Skeletal muscle cell (primary cell): ENCODE measurements around the gene CBX2.
"Not testable (repeated sequence)": the region's sequence is repeated elsewhere in the genome, so short reads cannot be mapped to it uniquely, and the experiment has no call there.

Source experiments
- DNase-seq: peaks from one replicate; pipeline ENCODE4 v3.0.0-alpha.2; 2010; ENCODE audit warnings: low read depth
- H3K4me3 ChIP-seq: 2 replicates; pipeline ENCODE4 v1.5.1; 2011; ENCODE audit warnings: low read depth, mild to moderate bottlenecking, control low read depth, low read length, moderate library complexity

CBX2 gene

DNA sequence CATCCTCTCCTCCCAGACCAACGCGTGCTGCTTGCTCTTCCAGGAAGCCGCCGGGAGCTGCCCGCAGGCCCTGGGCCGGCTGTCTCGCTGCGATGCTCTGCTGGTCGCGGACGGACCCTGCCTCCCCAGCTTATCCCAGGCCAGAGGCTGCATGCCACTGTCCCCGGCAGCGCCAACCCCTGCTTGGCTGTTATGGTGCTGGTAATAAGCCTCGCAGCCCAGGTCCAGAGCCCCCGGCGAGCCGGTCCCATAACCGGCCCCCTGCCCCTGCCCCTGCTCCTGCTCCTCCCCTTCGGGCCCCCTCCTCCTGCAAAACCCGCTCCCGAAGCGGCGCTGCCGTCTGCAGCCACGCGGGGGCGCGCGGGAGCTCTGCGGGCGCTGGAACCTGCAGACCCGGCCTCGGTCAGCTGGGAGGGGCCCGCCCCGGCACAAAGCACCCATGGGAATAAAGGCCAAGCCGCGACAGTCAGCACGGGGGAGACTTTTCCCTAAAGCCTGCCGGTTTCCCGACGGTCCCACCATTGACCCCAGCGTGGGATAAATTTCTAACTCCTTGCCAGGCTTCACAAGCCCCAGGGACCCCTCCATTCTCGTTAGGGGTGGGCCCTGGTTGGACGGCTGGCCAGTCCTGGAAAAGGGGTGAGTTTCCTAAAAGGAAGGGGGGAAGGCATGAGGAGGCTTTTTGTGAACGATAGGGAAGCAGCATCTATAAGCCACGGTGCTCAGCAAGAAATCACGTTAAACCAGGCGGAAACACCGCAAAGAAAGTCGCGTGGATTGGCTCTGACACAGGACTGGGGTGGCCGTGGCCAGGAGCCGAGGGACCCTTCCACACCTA is 36.0 kb upstream of the CBX2 start:
- no peak overlapping the region for H3K4me3 ChIP-seq
- no peak for DNase-seq

GRCh38 chr17:79742589-79742918 is 35.4 kb upstream of the CBX2 start:
- H3K4me3 ChIP-seq = no peak overlapping the region
- DNase-seq = no peak

- no peak for DNase-seq
- H3K4me3 ChIP-seq = no peak overlapping the region
Measured at GRCh38 chr17:79742951-79743476, 34.9 kb upstream of the CBX2 start.

- no peak overlapping the region for H3K4me3 ChIP-seq
- no peak for DNase-seq
Measured at GRCh38 chr17:79743614-79744013, 34.3 kb upstream of the CBX2 start.

DNA sequence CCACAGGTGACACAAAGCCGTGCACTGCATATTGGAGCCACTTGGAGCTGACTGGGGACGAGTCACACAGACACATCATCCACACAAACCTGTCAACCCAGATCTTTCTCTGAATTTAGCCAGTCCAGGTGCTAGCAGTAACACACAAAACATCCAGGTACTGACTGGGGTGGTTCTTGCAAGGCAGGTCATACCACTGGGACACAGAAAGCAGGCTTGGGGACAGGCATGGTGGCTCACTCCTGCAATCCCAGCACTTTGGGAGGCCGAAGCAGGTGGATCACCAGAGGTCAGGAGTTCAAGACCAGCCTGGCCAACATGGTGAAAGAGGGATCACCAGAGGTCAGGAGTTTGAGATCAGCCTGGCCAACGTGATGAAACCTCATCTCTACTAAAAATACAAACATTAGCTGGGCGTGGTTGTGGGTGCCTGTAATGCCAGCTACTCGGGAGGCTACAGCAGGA is 32.3 kb upstream of the CBX2 start:
- DNase-seq = no peak
- no peak overlapping the region for H3K4me3 ChIP-seq

GRCh38 chr17:79746889-79747507 is 30.9 kb upstream of the CBX2 start:
- H3K4me3 ChIP-seq = no peak overlapping the region
- no peak for DNase-seq

DNA sequence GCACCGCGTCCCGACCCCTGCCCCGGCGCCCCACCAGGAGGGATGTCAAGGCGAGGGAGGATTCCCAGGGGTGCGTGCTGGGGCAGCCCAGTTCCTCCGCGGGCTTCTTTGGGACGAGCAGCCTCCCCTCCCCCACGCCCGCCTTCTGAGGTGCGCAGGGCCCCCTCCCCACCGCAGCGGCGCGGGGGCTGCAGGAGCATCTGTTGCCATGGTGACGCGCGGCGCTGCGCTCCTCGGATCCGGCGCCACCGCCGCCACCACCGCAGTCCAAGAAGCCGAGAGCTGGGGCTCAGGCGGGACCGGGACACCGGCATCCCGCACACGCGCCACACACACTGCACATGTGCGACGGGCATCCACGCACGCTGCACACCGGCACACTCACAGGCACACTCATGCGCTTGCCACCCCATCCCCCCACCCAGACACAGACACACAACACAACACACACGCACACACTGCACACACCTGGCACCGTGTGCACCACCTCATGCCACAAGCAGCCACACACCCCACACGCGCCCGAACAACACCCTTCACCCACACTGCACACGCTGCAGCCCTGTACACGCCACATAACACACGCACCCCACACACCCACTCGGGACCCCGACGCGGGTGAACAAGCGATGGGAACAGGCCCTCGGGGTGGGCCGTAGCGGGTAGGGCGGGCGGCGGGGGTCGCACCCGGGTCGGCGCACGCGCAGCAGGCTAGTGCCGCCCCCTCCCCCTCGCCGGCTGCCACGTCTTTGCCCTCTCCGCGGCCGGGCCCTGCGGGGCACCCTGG is 30.2 kb upstream of the CBX2 start:
- no peak overlapping the region for H3K4me3 ChIP-seq

GRCh38 chr17:79748295-79749099 is 29.5 kb upstream of the CBX2 start:
- DNase-seq = no peak

More for the DNA sequence above, 30.2 kb upstream of the CBX2 start:
- no peak for DNase-seq

DNA sequence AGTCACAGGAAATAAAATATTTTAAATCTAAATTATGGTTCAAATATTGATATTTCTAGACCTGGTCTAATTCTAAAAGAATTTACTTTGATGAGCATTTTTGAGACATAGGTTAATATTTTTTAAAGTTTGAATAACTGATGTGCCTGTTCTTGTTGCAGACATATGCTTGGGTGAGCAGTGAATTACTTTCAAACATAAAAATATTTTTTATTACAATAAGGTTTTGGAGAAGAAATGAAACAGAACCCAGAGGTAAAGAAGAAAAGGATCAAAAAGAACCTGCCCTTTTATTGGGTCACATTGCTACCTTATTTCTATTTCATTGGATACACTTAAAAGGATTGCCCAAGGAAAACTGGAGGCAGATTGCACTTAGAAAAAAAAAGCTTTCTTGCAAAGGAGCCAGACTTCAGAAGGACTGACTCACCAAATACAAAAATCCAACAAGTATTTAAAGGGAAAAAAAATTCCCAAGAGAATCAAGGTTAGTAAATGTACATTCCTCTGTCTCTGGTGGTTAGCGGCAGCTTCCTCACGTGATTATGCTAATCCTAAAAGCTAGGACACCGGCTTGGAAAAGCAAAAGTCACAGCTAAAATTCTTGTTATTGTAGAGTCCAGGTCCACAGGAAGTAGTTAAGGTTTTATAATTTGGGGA is 28.7 kb upstream of the CBX2 start:
- peak; percentile 53 for DNase-seq
- H3K4me3 ChIP-seq = no peak overlapping the region

More at GRCh38 chr17:79748295-79749099, 29.5 kb upstream of the CBX2 start:
- no peak overlapping the region for H3K4me3 ChIP-seq

GRCh38 chr17:79749958-79750357 is 28.0 kb upstream of the CBX2 start:
- H3K4me3 ChIP-seq = no peak overlapping the region
- no peak for DNase-seq

GRCh38 chr17:79750650-79751545 is 27.1 kb upstream of the CBX2 start:
- DNase-seq = no peak
- H3K4me3 ChIP-seq = no peak overlapping the region

- no peak overlapping the region for H3K4me3 ChIP-seq
- no peak for DNase-seq
Measured at GRCh38 chr17:79752175-79752574, 25.8 kb upstream of the CBX2 start.

GRCh38 chr17:79754370-79754769 is 23.6 kb upstream of the CBX2 start:
- no peak for DNase-seq
- no peak overlapping the region for H3K4me3 ChIP-seq

DNA sequence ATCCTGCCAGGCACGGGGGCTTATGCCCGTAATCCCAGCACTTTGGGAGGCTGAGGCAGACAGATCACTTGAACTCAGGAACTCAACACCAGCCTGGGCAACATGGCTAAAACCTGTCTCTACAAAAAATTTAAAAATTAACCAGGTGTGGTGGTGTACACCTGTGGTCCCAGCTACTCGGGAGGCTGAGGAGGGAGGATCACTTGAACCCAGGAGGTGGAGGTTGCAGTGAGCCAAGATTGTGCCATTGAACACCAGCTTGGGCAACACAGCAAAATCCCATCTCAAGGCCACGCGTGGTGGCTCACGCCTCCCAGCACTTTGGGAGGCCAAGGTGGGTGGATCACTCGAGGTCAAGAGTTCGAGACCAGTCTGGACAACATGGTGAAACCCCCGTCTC is 23.0 kb upstream of the CBX2 start:
- not testable (repeated sequence) for DNase-seq, H3K4me3 ChIP-seq

DNA sequence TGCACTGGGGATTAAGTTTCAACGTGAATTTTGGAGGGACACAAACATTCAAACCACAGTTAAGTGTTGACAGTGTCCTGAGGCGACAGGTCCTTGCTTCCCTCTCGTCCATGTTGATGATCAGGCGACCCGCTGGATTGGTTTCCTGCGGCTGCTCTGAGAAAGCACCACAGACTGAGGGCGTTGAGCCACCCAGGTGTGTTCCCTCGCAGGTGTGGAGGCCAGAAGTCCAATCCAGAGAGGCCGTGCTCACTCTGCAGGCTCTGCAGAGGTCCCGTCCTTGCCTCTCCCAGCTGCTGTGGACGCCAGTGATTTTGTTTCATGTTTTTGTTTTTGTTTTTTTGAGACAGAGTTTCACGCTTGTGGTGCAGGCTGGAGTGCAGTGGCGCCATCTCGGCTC is 22.4 kb upstream of the CBX2 start:
- no peak overlapping the region for H3K4me3 ChIP-seq
- DNase-seq = no peak

DNA sequence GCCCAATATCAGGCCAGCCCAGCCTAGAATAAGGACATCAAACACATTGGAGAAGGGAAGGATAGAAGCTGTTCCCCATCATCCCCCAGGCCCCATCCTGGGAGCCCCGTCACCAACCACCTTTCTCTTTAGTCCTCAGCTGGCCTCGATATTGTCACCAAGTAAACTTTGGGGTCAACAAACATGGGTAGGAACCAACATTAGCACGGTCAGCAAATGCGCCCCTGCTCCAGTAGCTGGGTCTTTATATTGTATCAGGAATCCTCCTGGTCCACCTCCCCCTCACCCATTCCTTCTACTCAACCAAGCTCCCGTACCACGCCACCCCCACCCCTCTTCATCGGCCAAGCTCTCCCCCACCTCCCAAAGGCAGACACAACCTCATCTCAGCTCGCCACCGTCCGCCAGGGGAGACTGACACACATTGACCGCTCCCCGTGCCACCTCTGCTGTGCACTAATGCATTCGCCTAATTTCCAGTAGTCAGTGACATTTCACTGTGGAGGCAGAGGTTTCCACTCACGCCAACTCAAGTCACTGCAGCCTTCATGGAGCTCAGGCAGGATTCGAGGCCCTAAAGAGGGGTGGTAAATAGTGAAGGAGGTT is 20.7 kb upstream of the CBX2 start:
- no peak overlapping the region for H3K4me3 ChIP-seq
- DNase-seq = no peak

DNA sequence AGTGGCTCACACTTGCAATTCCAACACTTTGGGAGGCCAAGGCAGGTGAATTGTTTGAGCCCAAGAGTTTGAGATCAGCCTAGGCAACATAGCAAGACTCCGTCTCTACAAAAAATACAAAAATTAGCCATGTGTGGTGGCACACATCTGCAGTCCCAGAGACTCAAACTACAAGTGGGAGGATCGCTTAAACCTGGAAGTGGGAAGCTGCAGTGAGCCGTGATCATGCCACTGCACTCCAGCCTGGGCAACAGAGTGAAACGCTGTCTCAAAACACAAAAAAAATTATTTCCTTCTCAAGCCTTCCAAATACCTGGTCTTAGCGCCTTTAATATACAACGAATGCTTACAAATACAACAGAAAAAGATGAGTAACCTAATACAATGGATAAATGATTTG is 19.7 kb upstream of the CBX2 start:
- H3K4me3 ChIP-seq = no peak overlapping the region
- no peak for DNase-seq
